Panc1 (cell line): Measurements from ENCODE around the gene TMEM219. TPM values are rescaled to one million over a fixed set of nuclear protein-coding genes. Genes with fewer than 3 reads are reported as not detected.

Experiments
- ATAC-seq: fragments of 200-7000 bp; cut with Tn5 transposase; 2 replicates; pipeline ENCODE4 v1.9.1; 2020; ENCODE audit warnings: mild to moderate bottlenecking, moderate library complexity
- BruUV-seq: library from RNA; stranded (reverse); fragments of 400-500 nt; replicated peaks from 2 replicates; lab custom pipeline; 2021; lab: Mats Ljungman, UMichigan
- CTCF ChIA-PET: fragments of 300-600 bp; sonication (Branson Sonifier 250); formaldehyde crosslinking; loops from one replicate; lab custom pipeline; 2022; ENCODE audit warnings: antibody characterized with exemption; lab: Charles Lee
- POLR2A ChIA-PET: fragments of 300-600 bp; sonication (Branson Sonifier 250); formaldehyde crosslinking; loops from one replicate; lab custom pipeline; 2022; ENCODE audit warnings: antibody characterized with exemption; lab: Charles Lee
- DNase-seq: peaks from one replicate; pipeline ENCODE4 v3.0.0-alpha.2; 2010; ENCODE audit warnings: low read depth, low spot score
- H3K27ac ChIP-seq: 2 replicates; pipeline ENCODE4 v1.5.1; 2011; ENCODE audit warnings: mild to moderate bottlenecking, low read length, inconsistent platforms
- H3K27me3 ChIP-seq: fragments of 200-500 bp; sonication (Bioruptor generic); 2 replicates; pipeline ENCODE4 v1.6.0; 2014; ENCODE audit warnings: low read length, inconsistent platforms; ENCODE audit not compliant: control insufficient read depth, insufficient read depth
- H3K36me3 ChIP-seq: fragments of 200-500 bp; sonication (Bioruptor generic); 2 replicates; pipeline ENCODE4 v1.5.1; 2014; ENCODE audit warnings: inconsistent platforms, mild to moderate bottlenecking, low read length, moderate library complexity; ENCODE audit not compliant: control insufficient read depth, insufficient read depth
- H3K4me1 ChIP-seq: 2 replicates; pipeline ENCODE4 v1.5.1; 2011; ENCODE audit warnings: inconsistent platforms, mild to moderate bottlenecking, low read length, moderate library complexity; ENCODE audit not compliant: control insufficient read depth, insufficient read depth
- H3K4me3 ChIP-seq, 2 experiments: 2 replicates each; pipeline ENCODE4 v1.5.1; 2011 to 2012; ENCODE audit warnings: low read depth in 2 of 2, low read length in 2 of 2, mild to moderate bottlenecking in 2 of 2, inconsistent platforms in 1 of 2, moderate library complexity in 1 of 2
- H3K9me3 ChIP-seq: fragments of 200-500 bp; sonication (Bioruptor generic); 2 replicates; pipeline ENCODE4 v1.5.1; 2014; ENCODE audit warnings: low read depth, mild to moderate bottlenecking, inconsistent platforms, low read length, moderate library complexity; ENCODE audit not compliant: control insufficient read depth, insufficient read depth
- POLR2AphosphoS5 ChIP-seq: IDR thresholded peaks from 2 replicates; pipeline ENCODE4 v1.6.1; 2012; ENCODE audit warnings: mild to moderate bottlenecking, low read depth, low read length, moderate library complexity
- SIN3A ChIP-seq: IDR thresholded peaks from 2 replicates; pipeline ENCODE4 v1.6.1; 2012; ENCODE audit warnings: low read depth, mild to moderate bottlenecking, low read length, moderate library complexity, borderline replicate concordance; ENCODE audit not compliant: insufficient read depth
- TCF7L2 ChIP-seq: IDR thresholded peaks from 2 replicates; pipeline ENCODE4 v1.6.1; 2011; ENCODE audit warnings: mild to moderate bottlenecking, low read depth, low read length, inconsistent platforms
- in situ Hi-C: cut with HindIII; loops from 2 replicates; pipeline ENCODE4 v1.10.0; 2016; ENCODE audit warnings: low sequenced_read_pairs, low pct_unique_long_range_greater_than_20kb
- intact Hi-C: fragments of 100-400 bp; cut with micrococcal nuclease; formaldehyde crosslinking; loops from one replicate; pipeline ENCODE4 v1.10.0; 2022; ENCODE audit not compliant: unreplicated experiment
- total RNA-seq: library from RNA; stranded (reverse); gene quantifications from one replicate; pipeline ENCODE4 v1.2.1, GENCODE V29; 2021; ENCODE audit not compliant: unreplicated experiment
- TF ChIP-seq, protein P1 (sequence below): fragments of 450-650 bp; IDR thresholded peaks from 2 replicates; pipeline ENCODE4 v1.5.1; 2017; ENCODE audit warnings: mild to moderate bottlenecking
- TF ChIP-seq, protein P2 (sequence below), 2 experiments: IDR thresholded peaks; 2 replicates each; pipeline ENCODE4 v1.6.1; 2011 to 2012; ENCODE audit warnings: low read depth in 2 of 2, control low read depth in 1 of 2, low read length in 1 of 2, mild to moderate bottlenecking in 1 of 2, moderate library complexity in 1 of 2; ENCODE audit not compliant: insufficient read depth in 1 of 2

TMEM219 gene
- total RNA-seq, 1 experiment from 2014 or later: 161 TPM

- Histone ChIP-seq H3K27me3 (no peaks in the 10 kb centered on the region), H3K36me3 (peaks cover 21% of the 10 kb centered on the region), H3K27ac (no peak overlapping the region), H3K4me3 (no peak overlapping the region), H3K9me3 (no peaks in the 10 kb centered on the region), H3K4me1 (no peaks in the 10 kb centered on the region; the same call in 1 of the 2 replicates)
- no peak for TF ChIP-seq SIN3A
- TF ChIP-seq, protein P1, sequence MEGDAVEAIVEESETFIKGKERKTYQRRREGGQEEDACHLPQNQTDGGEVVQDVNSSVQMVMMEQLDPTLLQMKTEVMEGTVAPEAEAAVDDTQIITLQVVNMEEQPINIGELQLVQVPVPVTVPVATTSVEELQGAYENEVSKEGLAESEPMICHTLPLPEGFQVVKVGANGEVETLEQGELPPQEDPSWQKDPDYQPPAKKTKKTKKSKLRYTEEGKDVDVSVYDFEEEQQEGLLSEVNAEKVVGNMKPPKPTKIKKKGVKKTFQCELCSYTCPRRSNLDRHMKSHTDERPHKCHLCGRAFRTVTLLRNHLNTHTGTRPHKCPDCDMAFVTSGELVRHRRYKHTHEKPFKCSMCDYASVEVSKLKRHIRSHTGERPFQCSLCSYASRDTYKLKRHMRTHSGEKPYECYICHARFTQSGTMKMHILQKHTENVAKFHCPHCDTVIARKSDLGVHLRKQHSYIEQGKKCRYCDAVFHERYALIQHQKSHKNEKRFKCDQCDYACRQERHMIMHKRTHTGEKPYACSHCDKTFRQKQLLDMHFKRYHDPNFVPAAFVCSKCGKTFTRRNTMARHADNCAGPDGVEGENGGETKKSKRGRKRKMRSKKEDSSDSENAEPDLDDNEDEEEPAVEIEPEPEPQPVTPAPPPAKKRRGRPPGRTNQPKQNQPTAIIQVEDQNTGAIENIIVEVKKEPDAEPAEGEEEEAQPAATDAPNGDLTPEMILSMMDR: no peak
- TF ChIP-seq, protein P2, sequence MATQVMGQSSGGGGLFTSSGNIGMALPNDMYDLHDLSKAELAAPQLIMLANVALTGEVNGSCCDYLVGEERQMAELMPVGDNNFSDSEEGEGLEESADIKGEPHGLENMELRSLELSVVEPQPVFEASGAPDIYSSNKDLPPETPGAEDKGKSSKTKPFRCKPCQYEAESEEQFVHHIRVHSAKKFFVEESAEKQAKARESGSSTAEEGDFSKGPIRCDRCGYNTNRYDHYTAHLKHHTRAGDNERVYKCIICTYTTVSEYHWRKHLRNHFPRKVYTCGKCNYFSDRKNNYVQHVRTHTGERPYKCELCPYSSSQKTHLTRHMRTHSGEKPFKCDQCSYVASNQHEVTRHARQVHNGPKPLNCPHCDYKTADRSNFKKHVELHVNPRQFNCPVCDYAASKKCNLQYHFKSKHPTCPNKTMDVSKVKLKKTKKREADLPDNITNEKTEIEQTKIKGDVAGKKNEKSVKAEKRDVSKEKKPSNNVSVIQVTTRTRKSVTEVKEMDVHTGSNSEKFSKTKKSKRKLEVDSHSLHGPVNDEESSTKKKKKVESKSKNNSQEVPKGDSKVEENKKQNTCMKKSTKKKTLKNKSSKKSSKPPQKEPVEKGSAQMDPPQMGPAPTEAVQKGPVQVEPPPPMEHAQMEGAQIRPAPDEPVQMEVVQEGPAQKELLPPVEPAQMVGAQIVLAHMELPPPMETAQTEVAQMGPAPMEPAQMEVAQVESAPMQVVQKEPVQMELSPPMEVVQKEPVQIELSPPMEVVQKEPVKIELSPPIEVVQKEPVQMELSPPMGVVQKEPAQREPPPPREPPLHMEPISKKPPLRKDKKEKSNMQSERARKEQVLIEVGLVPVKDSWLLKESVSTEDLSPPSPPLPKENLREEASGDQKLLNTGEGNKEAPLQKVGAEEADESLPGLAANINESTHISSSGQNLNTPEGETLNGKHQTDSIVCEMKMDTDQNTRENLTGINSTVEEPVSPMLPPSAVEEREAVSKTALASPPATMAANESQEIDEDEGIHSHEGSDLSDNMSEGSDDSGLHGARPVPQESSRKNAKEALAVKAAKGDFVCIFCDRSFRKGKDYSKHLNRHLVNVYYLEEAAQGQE (IDR thresholded peaks at IDR 0.05; ENCODE audit: insufficient read depth in 1 of 2, low read depth in 2 of 2, low read length in 1 of 2): no peak
- TF ChIP-seq POLR2AphosphoS5: no peak
- BruUV-seq: no TSS peak
- in situ Hi-C loops (no loop called here), intact Hi-C loops (no loop called here)
- DNase-seq (no peak), ATAC-seq (no peak)
- CTCF ChIA-PET: interaction anchor here (0.6 kb wide), 1 partner anchor 179 kb away, joined by 3 read pairs; no protein-coding TSS in a partner anchor
- POLR2A ChIA-PET: no interaction called here
Observed at GRCh38 chr16:29986231-29986630, 24.4 kb downstream of the TMEM219 start.

GRCh38 chr16:29986931-29987330 lies 25.1 kb downstream of the TMEM219 start:
- Histone ChIP-seq H3K9me3 (no peaks in the 10 kb centered on the region), H3K4me1 (peaks cover 7% of the 10 kb centered on the region; the same call in 1 of the 2 replicates), H3K27me3 (no peaks in the 10 kb centered on the region), H3K36me3 (peaks cover 16% of the 10 kb centered on the region), H3K4me3 (no peak overlapping the region), H3K27ac (no peak overlapping the region)
- no TSS peak for BruUV-seq
- CTCF ChIA-PET: no interaction called here
- POLR2A ChIA-PET: interaction anchor here (0.6 kb wide), 1 partner anchor 42 kb away, joined by 8 read pairs; no protein-coding TSS in a partner anchor
- DNase-seq (no peak), ATAC-seq (no peak)
- TF ChIP-seq, protein P2 (IDR thresholded peaks at IDR 0.05; ENCODE audit: insufficient read depth in 1 of 2, low read depth in 2 of 2, low read length in 1 of 2): no peak
- TF ChIP-seq SIN3A: no peak
- TF ChIP-seq POLR2AphosphoS5: no peak
- TF ChIP-seq, protein P1: no peak
- no peak for TF ChIP-seq TCF7L2
- intact Hi-C loops (no loop called here), in situ Hi-C loops (no loop called here)
